Measurements from ENCODE around the gene KCNK17. TPM values are rescaled to one million over a fixed set of nuclear protein-coding genes. Genes with fewer than 3 reads are reported as not detected.
"Not testable (repeated sequence)": the region's sequence is repeated elsewhere in the genome, so short reads cannot be mapped to it uniquely, and the experiment has no call there.

KCNK17 gene
- total RNA-seq, 1 experiment from 2014 or later: 0.13 TPM

- DNase-seq (ENCODE audit: low spot score): peak; percentile 94
These were observed 11.4 kb downstream of the KCNK17 start for GRCh38 chr6:39302669-39303424.

- no peak for DNase-seq (ENCODE audit: low spot score)
These were observed 12.2 kb downstream of the KCNK17 start for GRCh38 chr6:39302011-39302410.

GRCh38 chr6:39301606-39302005 is 12.6 kb downstream of the KCNK17 start:
- DNase-seq (ENCODE audit: low spot score): peak; percentile 27

- DNase-seq (ENCODE audit: low spot score): no peak
These were observed 13.5 kb downstream of the KCNK17 start for GRCh38 chr6:39300739-39301138.

- no peak for DNase-seq (ENCODE audit: low spot score)
These were observed 16.2 kb downstream of the KCNK17 start for GRCh38 chr6:39298061-39298460.

- DNase-seq (ENCODE audit: low spot score): no peak
These were observed 17.2 kb downstream of the KCNK17 start for GRCh38 chr6:39296745-39297640.

GRCh38 chr6:39295611-39296011 is 18.6 kb downstream of the KCNK17 start:
- DNase-seq (ENCODE audit: low spot score): no peak

- no peak for DNase-seq (ENCODE audit: low spot score)
These were observed 19.3 kb downstream of the KCNK17 start for GRCh38 chr6:39294899-39295298.

- DNase-seq (ENCODE audit: low spot score): no peak
These were observed 20.1 kb downstream of the KCNK17 start for GRCh38 chr6:39294133-39294532.

- no peak for DNase-seq (ENCODE audit: low spot score)
These were observed 21.6 kb downstream of the KCNK17 start for GRCh38 chr6:39292637-39293036.

- DNase-seq (ENCODE audit: low spot score): no peak
These were observed 24.7 kb downstream of the KCNK17 start for GRCh38 chr6:39289490-39289889.

GRCh38 chr6:39287601-39288000 is 26.6 kb downstream of the KCNK17 start:
- no peak for DNase-seq (ENCODE audit: low spot score)

GRCh38 chr6:39286596-39286995 is 27.6 kb downstream of the KCNK17 start:
- not testable (repeated sequence) for DNase-seq (ENCODE audit: low spot score)

GRCh38 chr6:39282774-39283173 is 31.4 kb downstream of the KCNK17 start:
- no peak for DNase-seq (ENCODE audit: low spot score)

- DNase-seq (ENCODE audit: low spot score): peak; percentile 30
These were observed 32.8 kb downstream of the KCNK17 start for GRCh38 chr6:39281312-39281980.

- DNase-seq (ENCODE audit: low spot score): peak; percentile 94
These were observed 33.9 kb downstream of the KCNK17 start for GRCh38 chr6:39280247-39280731.

- peak; percentile 55 for DNase-seq (ENCODE audit: low spot score)
These were observed 34.7 kb downstream of the KCNK17 start for GRCh38 chr6:39279539-39279938.

- DNase-seq (ENCODE audit: low spot score): peak; percentile 51
These were observed 37.7 kb downstream of the KCNK17 start for GRCh38 chr6:39276379-39276995.

- DNase-seq (ENCODE audit: low spot score): no peak
These were observed 39.3 kb downstream of the KCNK17 start for GRCh38 chr6:39274903-39275302.

- no peak for DNase-seq (ENCODE audit: low spot score)
These were observed 39.7 kb downstream of the KCNK17 start for GRCh38 chr6:39274471-39274870.

GRCh38 chr6:39273406-39273821 is 40.8 kb downstream of the KCNK17 start:
- DNase-seq (ENCODE audit: low spot score): peak; percentile 64
